ENCODE results near the gene EMX1. TPM values are rescaled to one million over a fixed set of nuclear protein-coding genes. Genes with fewer than 3 reads are reported as not detected.

The EMX1 gene
- total RNA-seq, 1 experiment from 2014 or later, result 0.72 TPM

DNA sequence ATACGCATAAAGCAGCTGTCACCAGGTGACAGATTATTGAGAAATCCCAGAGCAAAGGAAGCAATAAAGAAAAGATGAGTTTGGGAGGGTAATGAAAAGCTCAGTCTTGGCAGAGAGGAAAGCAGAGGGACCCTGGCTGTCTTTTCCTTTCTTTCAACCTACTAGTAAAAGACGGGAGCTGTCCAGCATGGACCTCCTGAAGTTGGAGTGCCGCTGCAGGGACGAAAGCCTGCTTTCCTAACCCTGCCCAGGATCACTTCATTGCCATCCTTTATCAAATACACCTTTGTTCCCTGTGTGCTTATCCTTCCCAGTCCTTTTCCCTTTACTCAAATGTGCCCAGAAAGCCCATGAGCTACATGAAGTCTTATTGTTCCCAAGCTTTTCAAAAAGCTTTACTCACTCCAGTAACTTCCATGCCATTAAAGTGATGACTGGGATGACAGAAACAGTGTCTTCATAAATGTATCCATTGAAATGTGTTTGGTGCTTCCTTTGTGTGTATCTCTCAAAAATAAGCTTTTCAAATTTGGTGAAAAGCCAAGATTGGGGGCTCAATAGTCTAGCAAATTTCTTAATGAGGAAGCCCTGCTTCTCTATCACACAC is 33.9 kb upstream of the EMX1 start:
- no peak overlapping the region for H2BK5ac ChIP-seq (ENCODE audit: insufficient read length, low read length)
- no peak overlapping the region for H4K8ac ChIP-seq (replicated peaks; ENCODE audit: insufficient read length, low read depth, low read length)
- no peaks in the 10 kb centered on the region for H3K79me2 ChIP-seq (ENCODE audit: insufficient read depth, low read length)
- H4K20me1 ChIP-seq (ENCODE audit: control insufficient read depth, insufficient read depth, insufficient read length), result no peaks in the 10 kb centered on the region
- H4K91ac ChIP-seq (ENCODE audit: insufficient read length, low read depth, low read length), result no peak overlapping the region
- no peak overlapping the region for H2BK12ac ChIP-seq (ENCODE audit: insufficient read length, low read depth, low read length)
- peaks cover 8 to 11% of the 10 kb centered on the region in 2 experiments for H3K4me1 Mint-ChIP-seq
- no peak overlapping the region for H3K9ac ChIP-seq (ENCODE audit: extremely low read depth, insufficient read length, low read length)
- no peak overlapping the region for H3T11ph ChIP-seq (ENCODE audit: low read length)
- no peak overlapping the region for H3K4me3 Mint-ChIP-seq
- peaks cover 5% of the 10 kb centered on the region for H3K23me2 ChIP-seq (ENCODE audit: insufficient read length, low read depth, low read length, poor library complexity, severe bottlenecking)
- H3K23ac ChIP-seq (ENCODE audit: insufficient read length, low read depth, low read length), result no peak overlapping the region
- H3K18ac ChIP-seq (ENCODE audit: insufficient read length, low read depth, low read length), result no peak overlapping the region
- H3K27me3 Mint-ChIP-seq (ENCODE audit: low read depth), result peaks cover 72% of the 10 kb centered on the region
- no peaks in the 10 kb centered on the region; a peak in 1 of 5 replicates for H3K9me3 Mint-ChIP-seq
- no peak overlapping the region for H3K27ac ChIP-seq (ENCODE audit: insufficient read length, low read depth, low read length)
- H3K4ac ChIP-seq (ENCODE audit: low read depth, low read length), result no peak overlapping the region
- no peak overlapping the region for H3K4me2 ChIP-seq (ENCODE audit: insufficient read depth, insufficient read length, low read length)
- no peak overlapping the region for H3K14ac ChIP-seq (ENCODE audit: insufficient read depth, low read length)
- H3K56ac ChIP-seq (ENCODE audit: insufficient read length, low read depth, low read length), result no peak overlapping the region
- H2BK120ac ChIP-seq (ENCODE audit: low read depth, low read length, poor library complexity, severe bottlenecking), result no peak overlapping the region
- H3K27me3 ChIP-seq (ENCODE audit: insufficient read depth, low read length), result peaks cover 3% of the 10 kb centered on the region; the same call in 1 of the 2 replicates
- H2AFZ ChIP-seq (ENCODE audit: low read length), result no peak overlapping the region
- peaks cover 3% of the 10 kb centered on the region; the same call in 1 of the 2 replicates for H3K4me1 ChIP-seq (ENCODE audit: insufficient read depth, low read length)
- H4K5ac ChIP-seq (ENCODE audit: insufficient read length, low read depth, low read length), result no peak overlapping the region
- no peaks in the 10 kb centered on the region; a peak in 1 of 7 replicates for H3K36me3 Mint-ChIP-seq (ENCODE audit: insufficient read depth in 1 of 3, low read depth in 3 of 3)
- no peak overlapping the region for H2AK5ac ChIP-seq (ENCODE audit: insufficient read length, low read length)
- WGBS (ENCODE audit: extremely low coverage, insufficient read length, low lambda C conversion rate), result no CpG with 5 or more reads among the region's 4 CpGs
- H2BK20ac ChIP-seq (ENCODE audit: low read depth, low read length, poor library complexity, severe bottlenecking), result no peak overlapping the region
- TF ChIP-seq, protein P1, sequence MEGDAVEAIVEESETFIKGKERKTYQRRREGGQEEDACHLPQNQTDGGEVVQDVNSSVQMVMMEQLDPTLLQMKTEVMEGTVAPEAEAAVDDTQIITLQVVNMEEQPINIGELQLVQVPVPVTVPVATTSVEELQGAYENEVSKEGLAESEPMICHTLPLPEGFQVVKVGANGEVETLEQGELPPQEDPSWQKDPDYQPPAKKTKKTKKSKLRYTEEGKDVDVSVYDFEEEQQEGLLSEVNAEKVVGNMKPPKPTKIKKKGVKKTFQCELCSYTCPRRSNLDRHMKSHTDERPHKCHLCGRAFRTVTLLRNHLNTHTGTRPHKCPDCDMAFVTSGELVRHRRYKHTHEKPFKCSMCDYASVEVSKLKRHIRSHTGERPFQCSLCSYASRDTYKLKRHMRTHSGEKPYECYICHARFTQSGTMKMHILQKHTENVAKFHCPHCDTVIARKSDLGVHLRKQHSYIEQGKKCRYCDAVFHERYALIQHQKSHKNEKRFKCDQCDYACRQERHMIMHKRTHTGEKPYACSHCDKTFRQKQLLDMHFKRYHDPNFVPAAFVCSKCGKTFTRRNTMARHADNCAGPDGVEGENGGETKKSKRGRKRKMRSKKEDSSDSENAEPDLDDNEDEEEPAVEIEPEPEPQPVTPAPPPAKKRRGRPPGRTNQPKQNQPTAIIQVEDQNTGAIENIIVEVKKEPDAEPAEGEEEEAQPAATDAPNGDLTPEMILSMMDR (conservative IDR thresholded peaks at IDR 0.05), result no peak
- no peaks in the 10 kb centered on the region for H3K9me3 ChIP-seq (ENCODE audit: control insufficient read depth, low read depth, low read length)
- H3K27ac Mint-ChIP-seq, result no peak overlapping the region
- DNase-seq, result peak; percentile 59
- H2BK15ac ChIP-seq (ENCODE audit: low read depth, low read length), result no peak overlapping the region
- no peaks in the 10 kb centered on the region for H3K79me1 ChIP-seq (ENCODE audit: insufficient read depth, low read depth, low read length, poor library complexity, severe bottlenecking)
